ENCODE data around the gene PDE1A. TPM values are rescaled to one million over a fixed set of nuclear protein-coding genes. Genes with fewer than 3 reads are reported as not detected.

PDE1A gene
- total RNA-seq, 1 donor from 2014 or later = 1.9 TPM

GRCh38 chr2:182361477-182361876 lies 65.4 kb downstream of the PDE1A start:
- H3K9me3 Mint-ChIP-seq = peaks cover 6% of the 10 kb centered on the region
- H3K4me1 Mint-ChIP-seq = peaks cover 14% of the 10 kb centered on the region
- H3K4me3 Mint-ChIP-seq = no peak overlapping the region
- H3K36me3 Mint-ChIP-seq = no peaks in the 10 kb centered on the region
- DNase-seq (ENCODE audit: low spot score in 2 of 2, unreplicated experiment in 2 of 2) = no peak
- H3K27ac Mint-ChIP-seq = no peak overlapping the region
- TF ChIP-seq, protein P1, sequence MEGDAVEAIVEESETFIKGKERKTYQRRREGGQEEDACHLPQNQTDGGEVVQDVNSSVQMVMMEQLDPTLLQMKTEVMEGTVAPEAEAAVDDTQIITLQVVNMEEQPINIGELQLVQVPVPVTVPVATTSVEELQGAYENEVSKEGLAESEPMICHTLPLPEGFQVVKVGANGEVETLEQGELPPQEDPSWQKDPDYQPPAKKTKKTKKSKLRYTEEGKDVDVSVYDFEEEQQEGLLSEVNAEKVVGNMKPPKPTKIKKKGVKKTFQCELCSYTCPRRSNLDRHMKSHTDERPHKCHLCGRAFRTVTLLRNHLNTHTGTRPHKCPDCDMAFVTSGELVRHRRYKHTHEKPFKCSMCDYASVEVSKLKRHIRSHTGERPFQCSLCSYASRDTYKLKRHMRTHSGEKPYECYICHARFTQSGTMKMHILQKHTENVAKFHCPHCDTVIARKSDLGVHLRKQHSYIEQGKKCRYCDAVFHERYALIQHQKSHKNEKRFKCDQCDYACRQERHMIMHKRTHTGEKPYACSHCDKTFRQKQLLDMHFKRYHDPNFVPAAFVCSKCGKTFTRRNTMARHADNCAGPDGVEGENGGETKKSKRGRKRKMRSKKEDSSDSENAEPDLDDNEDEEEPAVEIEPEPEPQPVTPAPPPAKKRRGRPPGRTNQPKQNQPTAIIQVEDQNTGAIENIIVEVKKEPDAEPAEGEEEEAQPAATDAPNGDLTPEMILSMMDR (IDR thresholded peaks at IDR 0.05; ENCODE audit: unreplicated experiment) = no peak
- no peaks in the 10 kb centered on the region for H3K27me3 Mint-ChIP-seq (ENCODE audit: low read depth)

GRCh38 chr2:182360663-182361260 lies 66.1 kb downstream of the PDE1A start:
- Mint-ChIP-seq H3K9me3 (peaks cover 6% of the 10 kb centered on the region), H3K27me3 (ENCODE audit: low read depth) (no peaks in the 10 kb centered on the region), H3K36me3 (no peaks in the 10 kb centered on the region), H3K27ac (no peak overlapping the region), H3K4me3 (no peak overlapping the region), H3K4me1 (peaks cover 14% of the 10 kb centered on the region)
- TF ChIP-seq, protein P1 (IDR thresholded peaks at IDR 0.05; ENCODE audit: unreplicated experiment) = no peak
- no peak for DNase-seq (ENCODE audit: low spot score in 2 of 2, unreplicated experiment in 2 of 2)

DNA sequence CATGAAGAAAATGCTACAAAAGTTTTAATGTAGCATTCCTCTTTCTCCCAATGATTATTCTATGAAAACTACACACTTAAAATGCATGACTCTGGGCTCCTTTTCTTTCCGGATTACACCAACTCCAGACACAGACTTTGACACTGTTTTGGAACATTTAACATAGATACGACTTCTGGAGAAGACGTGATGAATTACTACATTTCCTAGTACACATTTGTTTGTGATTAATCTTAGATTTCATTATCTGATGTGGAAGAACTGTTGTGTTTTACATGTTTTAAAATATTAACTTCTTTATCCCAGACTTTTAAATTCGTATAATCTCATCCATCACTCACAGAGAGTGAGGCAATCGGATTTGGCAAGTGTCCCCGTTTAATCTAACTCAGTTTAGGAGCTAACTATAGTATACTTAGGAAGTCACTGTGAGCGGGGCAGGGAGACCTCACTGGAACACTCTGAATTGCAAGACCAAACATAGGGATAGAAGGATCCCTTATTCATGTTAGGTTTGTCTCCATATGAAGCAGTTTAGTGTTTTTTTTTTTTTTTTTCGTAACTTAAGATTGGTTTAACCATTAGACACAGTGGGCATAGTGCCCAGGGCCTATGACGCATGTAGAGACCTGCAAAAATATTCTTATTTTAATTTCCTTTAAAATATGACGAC lies 66.7 kb downstream of the PDE1A start:
- Mint-ChIP-seq H3K27me3 (ENCODE audit: low read depth) (no peaks in the 10 kb centered on the region), H3K36me3 (no peaks in the 10 kb centered on the region), H3K27ac (peak overlapping the region; percentile 68), H3K9me3 (peaks cover 6% of the 10 kb centered on the region), H3K4me1 (peaks cover 15% of the 10 kb centered on the region), H3K4me3 (no peak overlapping the region)
- TF ChIP-seq, protein P1 (IDR thresholded peaks at IDR 0.05; ENCODE audit: unreplicated experiment) = no peak
- DNase-seq (ENCODE audit: low spot score in 2 of 2, unreplicated experiment in 2 of 2) = no peak

DNA sequence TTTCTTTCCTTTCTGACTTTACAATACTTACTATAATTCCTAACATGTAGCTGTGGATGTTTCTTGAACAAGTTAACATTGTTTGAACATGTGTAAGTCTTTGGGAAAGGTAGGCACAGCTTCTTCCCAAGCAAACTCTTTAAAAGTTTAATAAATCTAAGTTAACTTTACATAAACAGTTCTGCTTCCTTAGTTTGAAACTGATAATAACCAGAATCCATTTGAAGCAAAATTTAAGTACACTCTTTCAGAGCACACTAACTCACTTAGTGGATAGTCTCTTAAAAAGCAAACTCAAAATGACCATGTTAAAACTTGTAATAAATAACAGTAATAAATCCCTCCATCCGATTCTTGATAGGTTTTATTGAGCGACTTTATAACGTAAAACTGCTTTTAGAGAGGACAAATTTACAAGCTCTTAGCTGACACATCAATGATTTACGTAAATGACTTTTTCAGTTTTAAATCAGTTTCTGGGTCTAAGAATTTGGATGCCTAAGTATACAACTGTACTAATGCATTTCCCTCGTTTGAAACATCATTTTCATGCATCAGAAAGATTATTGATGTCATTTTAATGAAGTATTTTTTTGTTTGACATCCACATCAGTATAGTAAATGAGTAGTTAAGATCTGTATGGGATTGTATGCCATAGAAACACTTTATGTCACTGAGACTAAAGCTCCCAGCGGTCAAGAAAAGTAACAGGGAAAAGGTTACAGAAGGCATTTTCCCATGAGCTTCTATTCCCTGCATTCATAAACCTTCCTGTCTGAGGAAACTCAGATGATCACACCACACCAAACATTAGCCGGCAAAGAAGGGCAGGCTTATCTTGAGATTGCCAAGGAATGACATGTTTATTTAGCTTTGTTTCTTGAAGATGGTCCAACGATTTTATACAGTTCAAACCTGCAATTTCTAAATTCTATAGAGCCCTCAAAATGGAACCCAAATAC lies 67.5 kb downstream of the PDE1A start:
- peak overlapping the region; percentile 68 for H3K27ac Mint-ChIP-seq
- peaks cover 15% of the 10 kb centered on the region for H3K4me1 Mint-ChIP-seq
- no peak for DNase-seq (ENCODE audit: low spot score in 2 of 2, unreplicated experiment in 2 of 2)
- H3K4me3 Mint-ChIP-seq = no peak overlapping the region
- H3K9me3 Mint-ChIP-seq = peaks cover 6% of the 10 kb centered on the region
- no peaks in the 10 kb centered on the region for H3K36me3 Mint-ChIP-seq
- H3K27me3 Mint-ChIP-seq (ENCODE audit: low read depth) = no peaks in the 10 kb centered on the region
- TF ChIP-seq, protein P1 (IDR thresholded peaks at IDR 0.05; ENCODE audit: unreplicated experiment) = no peak

- TF ChIP-seq, protein P1 (IDR thresholded peaks at IDR 0.05; ENCODE audit: unreplicated experiment) = no peak
- no peak for DNase-seq (ENCODE audit: low spot score in 2 of 2, unreplicated experiment in 2 of 2)
- peaks cover 15% of the 10 kb centered on the region for H3K4me1 Mint-ChIP-seq
- H3K27me3 Mint-ChIP-seq (ENCODE audit: low read depth) = no peaks in the 10 kb centered on the region
- peaks cover 6% of the 10 kb centered on the region for H3K9me3 Mint-ChIP-seq
- no peak overlapping the region for H3K4me3 Mint-ChIP-seq
- no peak overlapping the region for H3K27ac Mint-ChIP-seq
- no peaks in the 10 kb centered on the region for H3K36me3 Mint-ChIP-seq
These were observed 68.2 kb downstream of the PDE1A start for GRCh38 chr2:182358601-182359000.

Measured in mesothelial cell of epicardium (in vitro differentiated cells).